GM18508 (cell line): ENCODE results near the gene PAK3.

Experiments used
- ATAC-seq: cut with Tn5 transposase; IDR thresholded peaks from one replicate; pipeline ENCODE4 v1.9.1; 2021; ENCODE audit warnings: moderate number of reproducible peaks; ENCODE audit not compliant: insufficient read depth, unreplicated experiment

The PAK3 gene

DNA sequence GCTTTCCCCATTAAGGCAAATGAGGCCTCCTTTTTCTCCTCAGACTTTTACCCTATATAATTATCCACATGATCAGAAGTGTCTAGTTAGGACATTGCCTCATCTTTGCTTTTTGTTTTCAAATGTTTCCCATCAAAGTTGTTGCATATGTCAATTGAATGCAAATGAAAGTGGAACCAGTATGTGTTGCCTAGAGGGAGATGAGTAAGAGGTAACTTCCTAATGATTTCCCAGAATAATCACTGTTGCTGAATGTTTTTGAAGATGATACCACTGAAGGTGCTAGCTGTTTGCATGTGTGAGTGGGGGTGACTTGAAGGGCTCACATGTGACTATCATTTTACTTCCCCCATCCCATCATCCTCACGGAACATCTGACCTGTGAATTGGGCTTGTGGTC is 33.9 kb downstream of the PAK3 start:
- no peak for ATAC-seq

- ATAC-seq: no peak
Observed at GRCh38 chrX:111131572-111131971, 35.6 kb downstream of the PAK3 start.

DNA sequence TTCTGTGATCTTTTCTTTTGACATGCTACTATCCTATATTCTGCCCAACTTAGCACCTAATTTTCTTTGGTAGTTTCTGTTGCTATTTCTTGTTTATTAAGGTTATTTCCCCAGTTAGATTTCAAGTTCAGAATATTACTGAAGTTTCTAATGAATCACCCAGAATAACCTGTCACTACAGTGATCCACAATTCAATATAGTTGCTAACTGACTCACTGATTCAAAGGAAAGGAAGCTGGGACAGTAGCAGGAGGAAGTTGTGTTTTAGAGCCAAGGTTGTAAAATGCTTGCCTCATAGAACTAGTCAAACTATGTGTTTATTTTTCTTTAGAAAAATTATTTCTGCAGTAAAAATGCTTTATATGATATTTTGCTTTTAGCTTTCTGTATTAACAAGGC is 37.4 kb downstream of the PAK3 start:
- no peak for ATAC-seq

DNA sequence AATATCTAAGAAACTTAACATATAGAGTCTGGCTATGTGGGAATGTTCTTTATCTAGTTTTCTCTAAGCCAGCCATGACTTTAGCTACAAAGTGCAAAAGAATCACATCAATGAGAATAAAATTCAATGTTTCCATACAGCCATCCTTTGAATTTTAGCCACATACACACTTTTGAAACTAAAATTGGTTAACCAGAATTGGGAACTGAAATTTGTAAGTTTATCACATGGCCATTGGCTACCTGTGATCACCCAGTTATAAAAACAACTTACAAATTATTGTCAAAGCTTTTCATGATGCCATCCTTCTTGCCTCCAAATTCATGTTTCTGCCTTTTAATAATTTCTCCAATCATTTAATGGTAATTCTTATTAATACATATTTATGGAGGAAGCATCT is 49.9 kb downstream of the PAK3 start:
- no peak for ATAC-seq

DNA sequence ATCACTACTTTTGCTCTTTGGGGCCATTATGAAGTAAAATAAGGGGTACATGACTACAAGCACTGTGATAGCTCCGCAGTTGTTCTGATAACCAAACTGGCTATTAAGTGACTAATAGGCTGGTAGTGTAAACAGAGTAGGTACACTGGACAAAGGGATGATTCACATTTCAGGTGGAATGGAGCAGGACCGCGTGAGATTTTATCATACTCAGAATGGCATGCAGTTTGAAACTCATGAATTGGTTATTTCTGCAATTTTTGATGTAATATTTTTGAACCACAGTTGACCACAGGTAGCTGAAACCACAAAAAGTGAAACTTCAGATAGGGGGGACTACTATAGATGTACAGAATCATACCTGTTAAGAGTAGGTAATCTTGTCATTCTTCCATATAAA is 55.8 kb downstream of the PAK3 start:
- ATAC-seq: no peak

DNA sequence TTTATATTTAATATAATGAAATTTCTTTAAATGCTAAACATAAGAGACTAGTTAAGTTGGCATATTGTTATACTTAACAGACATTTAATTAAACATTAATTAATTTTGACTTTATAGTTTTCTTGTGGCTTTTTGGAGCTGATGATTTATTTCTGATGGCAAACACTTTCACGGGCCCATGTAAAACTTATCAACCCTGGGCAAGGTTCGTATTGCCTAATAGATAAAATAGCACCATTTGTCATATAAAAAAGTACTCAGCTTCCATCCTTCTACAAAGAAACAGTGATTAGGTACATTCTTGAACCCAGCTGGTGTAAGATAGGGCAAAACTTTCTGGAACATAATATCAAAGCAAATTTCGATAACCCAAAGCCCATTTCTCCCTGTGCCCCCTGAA is 63.2 kb downstream of the PAK3 start:
- ATAC-seq: no peak

- ATAC-seq: no peak
Observed at GRCh38 chrX:111164728-111165127, 68.7 kb downstream of the PAK3 start.

DNA sequence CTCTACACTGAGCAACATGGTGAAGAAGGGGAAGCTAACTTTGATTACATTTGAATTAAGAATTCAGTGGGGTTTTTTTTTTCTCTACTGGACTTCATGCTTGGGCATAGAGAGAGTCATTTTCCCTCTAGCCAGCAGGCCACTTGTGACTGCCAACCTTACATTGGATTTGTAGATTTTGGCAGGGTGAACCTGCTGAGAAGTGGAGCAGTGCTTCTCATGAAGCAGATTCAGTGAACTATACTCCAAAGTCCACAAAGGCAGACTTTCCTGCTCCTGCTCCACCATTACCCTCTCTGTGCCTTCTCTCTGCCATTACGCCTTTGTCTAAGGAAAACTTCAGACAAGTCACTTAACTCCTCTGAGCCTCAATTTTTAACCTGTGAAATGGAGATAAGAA is 69.9 kb downstream of the PAK3 start:
- no peak for ATAC-seq

DNA sequence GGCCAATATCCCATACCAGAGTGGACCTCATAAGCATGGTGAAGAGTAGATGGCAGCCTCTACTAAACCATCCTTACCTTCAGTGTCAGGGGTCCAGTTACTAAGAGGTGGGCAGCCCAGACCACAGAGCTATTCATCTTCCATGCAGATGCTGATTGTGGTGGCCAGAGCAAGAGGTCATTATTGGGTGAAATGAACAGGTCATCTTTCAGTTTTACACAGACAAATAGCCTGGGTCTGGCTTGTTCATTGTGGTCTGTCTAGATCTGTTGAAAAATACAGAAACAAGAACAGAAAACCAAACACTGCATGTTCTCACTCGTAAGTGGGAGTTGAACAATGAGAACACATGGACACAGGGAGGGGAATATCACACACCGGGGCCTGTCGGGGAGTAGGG is 71.3 kb downstream of the PAK3 start:
- no peak for ATAC-seq

DNA sequence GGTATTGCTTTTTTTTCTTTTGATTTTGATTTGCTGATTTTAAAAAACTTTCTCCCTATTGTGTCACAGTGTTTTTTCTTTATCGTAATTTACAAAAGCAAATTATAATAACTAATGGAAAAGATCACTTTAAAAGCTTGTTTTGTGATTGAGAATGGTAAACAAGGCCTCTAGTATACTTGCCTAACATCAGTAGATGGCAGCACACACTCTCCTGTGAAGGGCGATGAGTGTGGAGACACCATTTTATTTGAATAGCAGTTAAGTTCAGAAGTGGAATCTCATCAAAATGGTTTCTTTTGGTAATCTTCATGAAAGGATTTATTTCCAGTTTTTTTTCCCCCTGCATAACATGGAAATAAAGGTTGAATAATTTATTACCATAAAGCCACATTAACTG is 72.3 kb downstream of the PAK3 start:
- ATAC-seq: no peak

GRCh38 chrX:111169141-111169540 is 73.2 kb downstream of the PAK3 start:
- no peak for ATAC-seq

DNA sequence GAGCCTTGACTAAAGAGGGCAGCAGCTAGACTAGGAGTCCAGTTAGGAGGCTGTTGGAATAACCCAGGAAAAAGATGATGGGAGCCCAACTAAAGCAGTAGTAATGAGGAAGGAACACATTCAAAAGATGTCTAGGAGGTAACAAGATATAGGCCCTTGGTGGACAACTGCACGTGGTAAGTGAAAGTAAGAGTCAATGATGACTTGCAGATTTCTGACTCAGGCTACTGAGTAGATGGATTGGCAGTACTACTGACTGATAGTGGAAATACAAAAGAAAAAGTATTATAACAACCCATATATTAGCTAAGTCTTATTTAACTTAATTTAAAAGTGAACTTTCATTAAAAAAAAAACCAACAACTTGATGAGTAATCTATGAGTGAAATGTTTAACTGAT is 74.0 kb downstream of the PAK3 start:
- ATAC-seq: no peak

GRCh38 chrX:111180750-111181240 is 84.8 kb downstream of the PAK3 start:
- no peak for ATAC-seq

- ATAC-seq: no peak
Observed at GRCh38 chrX:111181951-111182350, 86.0 kb downstream of the PAK3 start.

- ATAC-seq: no peak
Observed at GRCh38 chrX:111182997-111183396, 87.0 kb downstream of the PAK3 start.

GRCh38 chrX:111191598-111191997 is 95.6 kb downstream of the PAK3 start:
- no peak for ATAC-seq

GRCh38 chrX:111199505-111199904 is 103.5 kb downstream of the PAK3 start:
- ATAC-seq: no peak

DNA sequence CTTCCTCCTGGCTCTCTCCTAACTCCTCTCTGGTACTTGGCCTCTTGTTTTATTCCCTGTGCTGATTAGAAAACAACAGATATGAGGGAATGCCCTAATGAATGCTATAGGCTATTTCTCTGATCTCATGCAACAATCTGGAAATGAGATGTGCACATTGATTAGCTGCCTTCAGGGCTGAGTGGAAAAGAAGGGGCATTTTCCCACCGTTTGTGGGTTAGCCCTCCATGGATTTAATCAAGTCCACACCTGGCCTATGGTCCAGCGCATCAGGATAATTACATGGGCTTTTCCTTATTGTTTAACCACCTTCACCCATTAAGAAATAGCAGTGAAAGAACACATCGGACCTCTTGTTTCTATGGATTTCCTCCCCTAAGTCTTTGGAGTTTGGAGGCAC is 104.3 kb downstream of the PAK3 start:
- no peak for ATAC-seq

DNA sequence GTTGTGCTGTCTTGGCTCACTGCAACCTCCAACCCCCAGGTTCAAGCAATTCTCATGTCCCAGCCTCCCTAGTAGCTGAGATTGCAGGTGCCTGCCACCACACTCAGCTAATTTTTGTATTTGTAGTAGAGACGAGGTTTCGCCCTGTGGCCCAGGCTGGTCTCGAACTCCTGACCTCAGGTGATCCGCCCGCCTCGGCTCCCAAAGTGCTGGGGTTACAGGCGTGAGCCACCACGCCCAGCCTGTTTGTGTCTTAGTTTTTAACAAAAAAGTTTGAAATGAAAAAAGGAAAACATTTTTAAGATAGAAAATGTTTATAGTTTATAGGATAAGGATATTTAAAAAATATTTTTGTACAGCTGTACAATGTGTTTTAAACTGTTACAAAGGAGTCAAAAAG is 111.9 kb downstream of the PAK3 start:
- ATAC-seq: no peak

GRCh38 chrX:111216293-111216801 is 120.4 kb downstream of the PAK3 start:
- ATAC-seq: no peak

DNA sequence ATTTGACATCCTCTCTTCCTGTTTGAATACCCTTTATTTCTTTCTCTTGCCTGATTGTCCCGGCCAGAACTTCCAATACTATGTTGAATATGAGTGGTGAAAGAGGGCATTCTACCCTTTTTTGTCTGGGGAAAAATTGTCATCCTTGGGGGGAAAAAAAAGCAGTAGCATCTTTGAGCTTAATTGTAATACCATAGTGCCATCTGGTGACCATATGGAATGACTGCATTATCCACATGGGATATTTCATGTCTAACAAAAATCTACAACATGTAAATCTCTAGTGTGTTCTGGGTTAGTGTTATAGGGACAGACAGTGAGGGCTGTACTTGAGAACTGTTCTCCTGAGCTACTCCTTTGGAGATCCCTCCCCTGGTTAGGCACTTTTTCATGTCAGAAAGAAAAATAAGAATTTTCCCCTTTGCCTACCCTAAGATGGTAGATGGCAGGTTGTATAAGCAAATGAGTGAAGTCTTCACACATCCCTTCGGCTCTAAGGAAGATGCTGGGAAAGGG is 148.3 kb downstream of the PAK3 start:
- no peak for ATAC-seq

DNA sequence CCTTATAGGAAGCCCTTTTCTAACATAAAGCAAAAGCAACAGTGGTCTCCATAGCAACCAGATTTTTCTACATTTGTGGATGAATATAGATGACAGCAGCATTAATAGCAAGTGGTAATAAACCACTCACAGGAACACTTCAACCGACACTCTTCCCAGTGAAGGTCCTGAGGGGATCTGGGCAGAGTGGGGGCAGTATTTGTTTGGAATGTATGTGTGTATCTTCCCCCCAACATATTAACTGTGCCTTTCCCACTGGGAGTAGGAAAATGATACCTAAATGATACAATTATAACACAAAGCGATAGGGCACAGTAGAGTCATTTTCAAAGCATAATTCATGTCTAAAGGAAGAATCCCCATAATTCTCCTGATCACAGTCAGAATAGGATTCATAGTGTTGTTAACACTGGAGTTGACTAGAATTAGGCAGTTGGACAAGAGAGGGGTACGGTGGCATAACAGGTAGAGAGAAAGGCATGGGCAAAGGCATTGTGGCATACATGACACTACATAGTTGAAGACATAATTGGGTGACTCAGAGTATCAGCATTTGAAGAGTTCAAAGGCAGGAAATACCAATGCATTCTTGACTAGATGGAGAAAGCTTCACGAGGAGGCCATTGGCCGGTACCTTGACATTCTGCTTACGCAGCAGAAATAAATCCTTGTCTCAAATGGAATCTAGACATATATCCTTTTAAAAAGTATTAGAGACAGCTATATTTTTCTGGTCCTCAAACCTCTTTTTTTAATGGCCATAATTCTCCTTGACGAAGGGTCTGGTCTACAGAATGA is 159.1 kb downstream of the PAK3 start:
- no peak for ATAC-seq
